HCEC 1CT (cell line): ENCODE data around the gene COL5A1.
A peak's percentile ranks its signal among the peaks of the same experiment; 100 is the strongest.

Experiments
- DNase-seq: peaks from one replicate; pipeline ENCODE4 v3.0.0-alpha.2; 2017

Gene COL5A1

GRCh38 chr9:134776080-134776796, 134.6 kb downstream of the COL5A1 start:
- peak; percentile 10 for DNase-seq

- no peak for DNase-seq
Measured at GRCh38 chr9:134777153-134777552, 135.6 kb downstream of the COL5A1 start.

DNA sequence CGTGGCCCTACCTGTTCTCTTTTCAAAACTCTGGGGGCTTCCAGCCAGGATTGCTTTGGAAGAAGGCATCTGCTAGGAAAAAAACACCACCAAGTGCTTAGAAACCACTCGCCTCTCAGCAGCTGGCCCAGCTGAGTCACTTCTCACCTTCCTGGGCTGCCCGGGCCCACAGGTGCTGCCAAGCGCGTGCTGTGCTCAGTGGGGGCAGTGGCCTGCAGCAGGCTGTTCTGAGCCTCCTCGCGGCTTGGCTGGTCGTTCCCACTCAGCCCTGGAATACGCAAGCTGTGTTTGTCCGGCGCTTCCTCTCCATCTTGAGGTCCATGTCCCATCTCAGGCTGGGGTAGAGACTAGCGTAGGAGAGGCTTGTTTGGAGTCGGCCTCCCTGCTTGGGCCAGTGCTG, 136.6 kb downstream of the COL5A1 start:
- no peak for DNase-seq

- peak; percentile 27 for DNase-seq
Measured at GRCh38 chr9:134778841-134779411, 137.3 kb downstream of the COL5A1 start.

- DNase-seq: no peak
Measured at GRCh38 chr9:134779640-134780039, 138.0 kb downstream of the COL5A1 start.

DNA sequence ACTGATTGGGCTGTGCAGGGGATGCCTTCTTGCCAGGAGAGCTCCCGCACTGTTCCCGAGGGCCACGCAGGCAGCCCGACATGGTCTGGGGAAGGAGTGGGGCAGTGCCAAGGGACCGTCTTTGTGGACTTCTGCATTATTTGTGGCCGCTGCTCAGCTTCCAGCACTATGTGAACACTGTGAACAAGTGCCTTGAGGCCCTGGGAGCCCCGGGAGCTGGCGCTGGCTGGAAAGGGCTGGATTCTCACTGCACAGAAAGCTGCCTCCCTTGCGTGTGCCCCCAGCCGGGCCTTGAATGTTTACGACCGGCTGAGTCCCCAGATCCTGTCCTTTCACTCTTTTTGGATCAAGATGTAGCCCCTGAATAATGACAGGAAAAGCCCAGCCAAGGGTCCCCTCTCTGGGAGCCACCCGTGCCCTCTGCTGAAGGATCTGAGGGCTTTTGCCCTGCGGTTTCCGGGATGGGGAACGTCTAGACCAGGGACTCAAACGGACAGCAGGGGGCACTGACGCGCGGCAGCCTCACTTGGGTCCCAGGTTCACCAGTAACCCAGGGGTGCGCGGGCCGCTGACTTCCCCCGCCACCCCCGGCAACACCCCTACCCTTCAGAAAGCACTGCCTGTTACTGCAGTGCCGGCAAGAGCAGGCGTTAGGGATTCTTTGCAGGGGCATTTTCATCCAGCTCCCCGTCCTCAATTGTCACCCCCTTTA, 140.1 kb downstream of the COL5A1 start:
- DNase-seq: no peak

- DNase-seq: no peak
Measured at GRCh38 chr9:134782921-134783698, 141.5 kb downstream of the COL5A1 start.

DNA sequence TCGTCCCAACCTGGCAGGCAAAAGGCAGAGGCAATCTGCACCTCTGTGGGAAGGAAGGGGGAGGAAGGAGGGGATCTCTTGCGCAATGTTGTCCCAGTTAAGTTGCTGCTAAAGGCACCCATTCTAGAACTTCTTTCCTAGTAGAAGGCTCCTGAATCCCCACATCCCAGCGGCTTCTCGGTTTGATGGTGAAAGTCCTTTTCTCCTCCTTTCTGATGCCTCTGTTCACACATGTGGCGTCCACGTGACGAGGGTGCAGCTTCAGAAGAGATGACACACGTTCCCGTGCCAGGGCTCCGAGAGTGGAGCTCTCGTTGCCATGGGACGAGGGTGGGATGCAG, 142.1 kb downstream of the COL5A1 start:
- no peak for DNase-seq

GRCh38 chr9:134784577-134785305, 143.1 kb downstream of the COL5A1 start:
- no peak for DNase-seq

GRCh38 chr9:134785325-134786108, 143.9 kb downstream of the COL5A1 start:
- no peak for DNase-seq

DNA sequence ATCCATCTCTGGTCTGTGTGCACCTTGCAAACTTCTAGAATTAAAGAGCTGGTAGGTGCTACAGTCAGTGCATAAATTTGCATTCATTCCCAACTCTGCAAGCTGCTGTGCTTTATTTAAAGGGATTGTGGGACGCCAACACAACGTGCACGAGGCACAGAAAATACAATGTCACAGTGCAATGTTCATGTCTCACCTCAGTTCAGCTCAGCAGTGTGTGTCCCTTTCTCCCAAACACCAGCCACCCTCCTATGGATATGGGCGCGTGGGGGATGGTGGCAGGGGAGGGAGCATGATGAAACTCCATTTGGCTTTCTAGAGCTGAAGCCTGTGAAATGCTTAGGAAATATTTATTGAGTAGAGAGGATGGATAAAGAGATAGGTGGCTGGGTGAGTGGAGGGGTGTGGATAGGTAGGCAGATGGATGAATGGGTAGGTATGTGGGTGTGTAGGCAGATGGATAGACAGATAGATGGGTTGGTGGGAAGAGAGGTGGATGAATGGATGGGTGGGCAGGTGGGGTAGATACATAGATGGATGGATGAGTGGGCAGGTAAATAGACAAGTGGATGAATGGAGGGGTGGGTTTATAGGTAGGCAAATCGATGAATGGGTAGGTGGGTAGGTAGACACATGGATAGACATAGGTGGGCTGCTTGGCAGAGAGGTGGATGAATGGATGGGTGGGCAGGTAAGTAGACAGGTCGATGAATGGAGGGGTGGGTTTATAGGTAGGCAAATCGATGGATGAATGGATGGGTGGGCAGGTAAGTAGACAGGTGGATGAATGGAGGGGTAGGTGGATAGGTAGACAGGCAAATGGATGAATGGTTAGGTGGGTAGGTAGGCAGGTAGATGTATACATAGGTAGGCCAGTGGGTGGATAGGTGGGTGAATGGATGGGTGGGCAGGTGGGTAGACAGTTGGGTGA, 146.3 kb downstream of the COL5A1 start:
- DNase-seq: no peak

DNA sequence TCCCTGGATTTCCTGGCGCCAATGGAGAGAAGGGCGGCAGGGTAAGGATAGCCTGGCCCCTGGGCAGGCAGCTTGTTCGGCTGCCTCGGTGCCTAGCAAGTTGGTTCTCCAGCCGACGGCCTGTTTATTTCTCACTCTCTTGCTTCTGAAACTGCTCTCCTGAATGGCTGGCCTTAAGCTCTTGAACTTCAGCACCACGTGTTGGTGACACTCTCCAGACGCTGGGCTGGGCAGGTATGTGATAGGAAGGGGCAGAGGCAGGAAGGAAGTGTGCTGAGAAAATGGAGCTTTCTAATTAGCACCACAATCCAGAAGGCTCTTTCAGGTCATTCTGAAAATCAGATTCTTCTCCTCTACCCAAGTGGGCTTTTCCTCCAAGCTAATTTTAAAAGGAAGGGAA, 147.6 kb downstream of the COL5A1 start:
- no peak for DNase-seq

- no peak for DNase-seq
Measured at GRCh38 chr9:134791009-134791408, 149.4 kb downstream of the COL5A1 start.

GRCh38 chr9:134792627-134793026, 151.0 kb downstream of the COL5A1 start:
- DNase-seq: no peak

- DNase-seq: no peak
Measured at GRCh38 chr9:134793288-134794188, 151.9 kb downstream of the COL5A1 start.

DNA sequence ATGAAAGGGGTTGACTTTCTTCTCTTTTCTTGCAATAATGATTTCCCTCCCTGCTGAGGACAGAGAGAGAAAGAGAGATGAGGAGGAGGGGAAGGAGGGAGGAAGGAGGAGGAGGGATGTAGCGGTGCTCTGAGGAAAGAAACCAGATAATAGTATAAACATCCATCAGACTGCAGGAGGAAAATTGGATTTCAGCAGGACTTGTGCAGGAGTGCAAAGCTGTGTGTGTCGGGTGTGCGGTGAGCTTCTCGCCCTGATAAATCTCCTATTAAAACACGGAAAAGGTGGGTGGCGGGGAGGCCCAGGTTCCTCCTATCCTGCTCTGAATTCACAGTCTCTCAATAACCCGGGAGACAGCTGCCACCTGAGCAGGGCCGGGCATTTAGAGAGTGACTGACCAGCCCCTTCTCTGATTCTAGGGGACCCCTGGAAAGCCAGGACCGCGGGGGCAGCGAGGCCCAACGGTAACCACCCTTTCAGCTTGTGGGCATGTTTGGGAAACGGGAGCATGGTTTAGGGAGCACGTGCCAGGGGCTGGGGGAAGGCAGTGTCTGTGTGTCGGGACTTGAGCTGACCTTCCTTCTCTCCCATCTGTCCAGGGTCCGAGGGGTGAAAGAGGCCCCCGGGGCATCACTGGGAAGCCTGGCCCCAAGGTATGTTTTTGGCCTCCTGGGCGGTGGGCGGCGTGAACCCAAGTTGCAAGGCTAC, 153.2 kb downstream of the COL5A1 start:
- no peak for DNase-seq

DNA sequence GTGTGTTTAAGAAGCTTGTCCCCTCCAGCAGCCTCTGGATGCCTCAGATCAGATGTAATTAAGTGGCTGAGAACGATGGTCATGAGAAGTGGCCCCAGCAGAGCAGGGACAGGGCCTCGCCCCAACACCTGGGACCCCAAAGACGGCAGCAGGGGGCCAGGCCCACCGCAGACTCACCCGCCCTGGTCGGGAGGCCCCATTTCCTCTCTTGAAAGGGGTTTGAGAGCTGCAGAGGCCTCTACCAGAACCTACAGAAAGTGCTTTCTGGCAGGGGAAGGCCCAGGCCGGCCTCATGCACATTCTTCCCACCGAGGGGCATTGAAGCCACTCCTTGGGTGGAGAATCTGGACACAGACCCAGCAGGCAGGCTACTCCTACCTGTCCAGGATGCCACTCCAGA, 153.8 kb downstream of the COL5A1 start:
- DNase-seq: no peak

DNA sequence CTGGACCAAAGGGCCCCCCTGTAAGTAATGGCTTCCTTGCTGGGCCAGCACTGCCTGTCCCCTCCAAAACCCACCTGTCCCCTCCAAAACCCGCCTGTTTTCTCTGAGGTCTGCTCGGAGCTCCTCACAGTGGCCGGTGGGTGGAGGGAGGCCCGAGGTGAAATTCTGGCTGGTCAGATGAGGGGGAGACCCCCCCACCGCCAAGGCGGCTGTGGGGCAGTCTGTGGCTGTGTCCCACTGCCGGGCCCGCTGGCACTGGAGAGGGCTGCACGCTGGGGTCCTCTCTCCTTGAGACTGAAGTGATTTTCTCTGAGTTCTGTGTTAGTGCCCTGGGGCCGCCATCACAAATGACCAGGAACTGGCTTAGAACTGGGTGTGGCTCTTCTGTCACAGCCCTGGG, 155.3 kb downstream of the COL5A1 start:
- DNase-seq: no peak

DNA sequence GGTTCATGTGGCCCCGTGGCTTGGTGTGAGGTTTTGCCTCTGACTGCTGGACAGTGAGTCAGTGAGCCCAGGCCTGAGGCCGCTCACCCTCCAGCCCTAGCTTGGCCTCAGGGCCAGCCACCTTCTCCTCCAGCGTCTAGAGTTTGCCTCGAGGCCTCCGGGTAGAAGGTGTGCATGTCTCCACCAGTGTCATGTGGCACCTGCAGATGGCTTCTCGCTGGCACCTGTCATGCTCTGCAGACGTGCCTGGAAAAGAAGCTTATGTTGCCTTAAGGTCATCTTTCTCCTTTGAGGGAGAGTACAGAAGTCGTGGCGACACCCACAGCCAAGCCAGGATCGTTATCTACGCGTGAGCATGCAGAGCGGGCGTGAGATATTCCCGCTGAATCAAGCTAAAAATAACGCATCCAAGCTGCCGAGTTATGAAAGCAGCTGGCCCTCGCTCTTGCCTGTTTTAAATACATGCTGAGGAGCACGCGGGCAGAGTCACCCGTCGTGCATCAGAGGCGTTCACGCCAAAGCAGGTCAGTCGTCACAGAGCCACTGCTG, 159.3 kb downstream of the COL5A1 start:
- no peak for DNase-seq
